ENCODE measurements around the gene ZNF710. TPM values are rescaled to one million over a fixed set of nuclear protein-coding genes. Genes with fewer than 3 reads are reported as not detected.

The ZNF710 gene
- total RNA-seq, 2 donors from 2014 or later: 10.3 to 12.0 TPM

- Histone ChIP-seq H3K9me3 (peaks cover 11% of the 10 kb centered on the region), H3K36me3 (no peaks in the 10 kb centered on the region), H3K4me1 (ENCODE audit: control insufficient read depth in 1 of 2, low read depth in 2 of 2) (peaks cover 0 to 4% of the 10 kb centered on the region in 2 donors), H3K4me3 (no peak overlapping the region), H3K27me3 (replicated peaks; ENCODE audit: insufficient read depth) (no peaks in the 10 kb centered on the region), H3K27ac (no peak overlapping the region)
- TF ChIP-seq CTCF (IDR thresholded peaks at IDR 0.05): no peak
- DNase-seq (ENCODE audit: low spot score): no peak
- no peak for ATAC-seq (ENCODE audit: insufficient number of reproducible peaks, low FRiP score, low read depth)
These were observed 12.4 kb downstream of the ZNF710 start for GRCh38 chr15:90013503-90013937.

- Histone ChIP-seq H3K27me3 (replicated peaks; ENCODE audit: insufficient read depth) (no peaks in the 10 kb centered on the region), H3K9me3 (peaks cover 11% of the 10 kb centered on the region), H3K4me3 (no peak overlapping the region), H3K36me3 (no peaks in the 10 kb centered on the region), H3K27ac (no peak overlapping the region), H3K4me1 (ENCODE audit: control insufficient read depth in 1 of 2, low read depth in 2 of 2) (peaks cover 0 to 4% of the 10 kb centered on the region in 2 donors)
- TF ChIP-seq CTCF (IDR thresholded peaks at IDR 0.05): no peak
- no peak for DNase-seq (ENCODE audit: low spot score)
- ATAC-seq (ENCODE audit: insufficient number of reproducible peaks, low FRiP score, low read depth): no peak
These were observed 14.2 kb downstream of the ZNF710 start for GRCh38 chr15:90015294-90015693.

- H3K27me3 ChIP-seq (replicated peaks; ENCODE audit: insufficient read depth): no peaks in the 10 kb centered on the region
- H3K36me3 ChIP-seq: no peaks in the 10 kb centered on the region
- peaks cover 0 to 4% of the 10 kb centered on the region in 2 donors for H3K4me1 ChIP-seq (ENCODE audit: control insufficient read depth in 1 of 2, low read depth in 2 of 2)
- H3K27ac ChIP-seq: no peak overlapping the region
- no peak for TF ChIP-seq CTCF (IDR thresholded peaks at IDR 0.05)
- DNase-seq (ENCODE audit: low spot score): no peak
- H3K9me3 ChIP-seq: peaks cover 11% of the 10 kb centered on the region
- ATAC-seq (ENCODE audit: insufficient number of reproducible peaks, low FRiP score, low read depth): no peak
- no peak overlapping the region for H3K4me3 ChIP-seq
These were observed 14.6 kb downstream of the ZNF710 start for GRCh38 chr15:90015749-90016148.

- no peak overlapping the region for H3K4me3 ChIP-seq
- peaks cover 3% of the 10 kb centered on the region for H3K9me3 ChIP-seq
- DNase-seq (ENCODE audit: low spot score) (no peak), ATAC-seq (ENCODE audit: insufficient number of reproducible peaks, low FRiP score, low read depth) (no peak)
- no peak overlapping the region for H3K27ac ChIP-seq
- no peak for TF ChIP-seq CTCF (IDR thresholded peaks at IDR 0.05)
- H3K27me3 ChIP-seq (replicated peaks; ENCODE audit: insufficient read depth): no peaks in the 10 kb centered on the region
- H3K36me3 ChIP-seq: no peaks in the 10 kb centered on the region
- peaks cover 0 to 4% of the 10 kb centered on the region in 2 donors for H3K4me1 ChIP-seq (ENCODE audit: control insufficient read depth in 1 of 2, low read depth in 2 of 2)
These were observed 15.6 kb downstream of the ZNF710 start for GRCh38 chr15:90016721-90017120.

GRCh38 chr15:90018216-90018831 is 17.2 kb downstream of the ZNF710 start:
- no peak overlapping the region for H3K27ac ChIP-seq
- H3K9me3 ChIP-seq: no peaks in the 10 kb centered on the region
- no peaks in the 10 kb centered on the region for H3K4me1 ChIP-seq (ENCODE audit: control insufficient read depth in 1 of 2, low read depth in 2 of 2)
- DNase-seq (ENCODE audit: low spot score) (no peak), ATAC-seq (ENCODE audit: insufficient number of reproducible peaks, low FRiP score, low read depth) (no peak)
- no peak for TF ChIP-seq CTCF (IDR thresholded peaks at IDR 0.05)
- H3K27me3 ChIP-seq (replicated peaks; ENCODE audit: insufficient read depth): no peaks in the 10 kb centered on the region
- no peak overlapping the region for H3K4me3 ChIP-seq
- no peaks in the 10 kb centered on the region for H3K36me3 ChIP-seq
